Ovary (tissue), 3 donors: ENCODE results near the gene SEMA4B.

Source experiments
- CTCF ChIP-seq, 3 donors: fragments of 450-650 bp in 2 of 3; fragments of 200-600 bp in 1 of 3; IDR thresholded peaks; one replicate each; pipeline versions ENCODE4 v1.5.1 to v1.8.0; 2016 to 2022; ENCODE audit warnings: antibody characterized with exemption in 3 of 3, mild to moderate bottlenecking in 1 of 3
- EP300 ChIP-seq: sonication (generic); formaldehyde crosslinking; IDR thresholded peaks from one replicate; pipeline ENCODE4 v1.6.1; 2017; ENCODE audit warnings: antibody characterized with exemption
- POLR2A ChIP-seq: fragments of 450-650 bp; IDR thresholded peaks from one replicate; pipeline ENCODE4 v1.6.1; 2017; ENCODE audit warnings: antibody characterized with exemption, mild to moderate bottlenecking, moderate library complexity
- donor health status: DM: no; HTN: no; CAD: no.

DNA sequence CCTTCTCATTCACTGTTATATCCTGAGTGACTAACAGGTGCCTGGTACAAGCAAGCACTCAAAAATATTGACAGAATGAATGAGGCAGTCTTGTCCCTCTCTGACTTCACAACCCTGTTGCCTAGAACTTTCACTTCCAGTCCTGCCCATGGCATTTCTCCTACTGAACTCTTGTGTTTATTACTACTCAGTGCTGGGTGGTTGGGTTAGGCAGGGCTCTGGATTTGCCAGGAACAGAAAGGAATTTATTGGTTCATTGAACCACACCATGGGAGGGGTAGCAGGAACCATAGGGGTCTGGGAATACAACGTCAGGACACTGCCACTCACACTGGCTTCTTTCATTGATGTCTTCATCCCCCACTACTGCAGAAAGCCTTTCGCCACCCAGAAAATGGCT lies 41.9 kb upstream of the SEMA4B start:
- TF ChIP-seq EP300 (no peak), CTCF (IDR thresholded peaks at IDR 0.05) (no peak), POLR2A (no peak)
